Measurements from ENCODE around the gene VPS9D1. TPM values are rescaled to one million over a fixed set of nuclear protein-coding genes. Genes with fewer than 3 reads are reported as not detected.

The VPS9D1 gene
- polyA plus RNA-seq, 1 donor from 2014 or later = 29.9 TPM

- Histone ChIP-seq H3K4me3 (ENCODE audit: low read length) (no peak overlapping the region), H3K79me2 (replicated peaks; ENCODE audit: insufficient read depth, low read length) (no peaks in the 10 kb centered on the region), H3K4me2 (ENCODE audit: low read length) (no peak overlapping the region), H3K9me2 (ENCODE audit: insufficient read depth, low read length) (no peaks in the 10 kb centered on the region), H2AFZ (ENCODE audit: low read depth, low read length) (no peak overlapping the region), H3F3A (ENCODE audit: insufficient read depth, low read length, poor library complexity, severe bottlenecking) (no peaks in the 10 kb centered on the region), H3K27me3 (ENCODE audit: insufficient read depth, low read depth, low read length) (no peaks in the 10 kb centered on the region), H3K27ac (ENCODE audit: low read length) (no peak overlapping the region), H4K20me1 (ENCODE audit: insufficient read depth) (no peaks in the 10 kb centered on the region), H3K9me3 (ENCODE audit: low read length) (no peaks in the 10 kb centered on the region), H3K9ac (ENCODE audit: low read length) (no peak overlapping the region), H3K36me3 (ENCODE audit: insufficient read depth, low read length) (no peaks in the 10 kb centered on the region)
- TF ChIP-seq TAF1 (IDR thresholded peaks at IDR 0.05; ENCODE audit: low read depth) (no peak), CTCF (IDR thresholded peaks at IDR 0.05; ENCODE audit: poor library complexity, severe bottlenecking) (no peak), POLR2AphosphoS5 (IDR thresholded peaks at IDR 0.05) (no peak), EZH2 (IDR thresholded peaks at IDR 0.05; ENCODE audit: borderline replicate concordance, insufficient read depth, low read length, poor library complexity, severe bottlenecking) (no peak), REST (IDR thresholded peaks at IDR 0.05; ENCODE audit: borderline replicate concordance) (no peak), MXI1 (conservative IDR thresholded peaks at IDR 0.05; ENCODE audit: poor library complexity, severe bottlenecking) (no peak), EP300 (conservative IDR thresholded peaks at IDR 0.05; ENCODE audit: poor library complexity, severe bottlenecking) (no peak), SMC3 (conservative IDR thresholded peaks at IDR 0.05; ENCODE audit: poor library complexity) (no peak), RAD21 (conservative IDR thresholded peaks at IDR 0.05) (no peak)
These were observed 28.6 kb downstream of the VPS9D1 start for GRCh38 chr16:89691986-89692569.

- H3K9me3 ChIP-seq (ENCODE audit: low read length) = no peaks in the 10 kb centered on the region
- no peaks in the 10 kb centered on the region for H3K36me3 ChIP-seq (ENCODE audit: insufficient read depth, low read length)
- no peak overlapping the region for H2AFZ ChIP-seq (ENCODE audit: low read depth, low read length)
- no peak for TF ChIP-seq TAF1 (IDR thresholded peaks at IDR 0.05; ENCODE audit: low read depth)
- H3K4me3 ChIP-seq (ENCODE audit: low read length) = no peak overlapping the region
- H3K27ac ChIP-seq (ENCODE audit: low read length) = no peak overlapping the region
- H3K79me2 ChIP-seq (replicated peaks; ENCODE audit: insufficient read depth, low read length) = no peaks in the 10 kb centered on the region
- H3K9me2 ChIP-seq (ENCODE audit: insufficient read depth, low read length) = no peaks in the 10 kb centered on the region
- H3F3A ChIP-seq (ENCODE audit: insufficient read depth, low read length, poor library complexity, severe bottlenecking) = no peaks in the 10 kb centered on the region
- no peak overlapping the region for H3K9ac ChIP-seq (ENCODE audit: low read length)
- H3K4me2 ChIP-seq (ENCODE audit: low read length) = no peak overlapping the region
- H3K27me3 ChIP-seq (ENCODE audit: insufficient read depth, low read depth, low read length) = no peaks in the 10 kb centered on the region
- H4K20me1 ChIP-seq (ENCODE audit: insufficient read depth) = no peaks in the 10 kb centered on the region
These were observed 29.3 kb downstream of the VPS9D1 start for GRCh38 chr16:89691231-89691985.

Measured in neural cell (in vitro differentiated cells).